22Rv1 (cell line): ENCODE measurements around the gene IFT80.

ENCODE experiments used
- ZFX ChIP-seq: fragments of 450-650 bp; IDR thresholded peaks from 2 replicates; pipeline ENCODE4 v1.6.1; 2017; ENCODE audit warnings: antibody characterized with exemption, borderline replicate concordance
- TF ChIP-seq, protein P1 (sequence below): fragments of 450-650 bp; IDR thresholded peaks from 2 replicates; pipeline ENCODE4 v1.5.1; 2017; ENCODE audit warnings: mild to moderate bottlenecking

DNA sequence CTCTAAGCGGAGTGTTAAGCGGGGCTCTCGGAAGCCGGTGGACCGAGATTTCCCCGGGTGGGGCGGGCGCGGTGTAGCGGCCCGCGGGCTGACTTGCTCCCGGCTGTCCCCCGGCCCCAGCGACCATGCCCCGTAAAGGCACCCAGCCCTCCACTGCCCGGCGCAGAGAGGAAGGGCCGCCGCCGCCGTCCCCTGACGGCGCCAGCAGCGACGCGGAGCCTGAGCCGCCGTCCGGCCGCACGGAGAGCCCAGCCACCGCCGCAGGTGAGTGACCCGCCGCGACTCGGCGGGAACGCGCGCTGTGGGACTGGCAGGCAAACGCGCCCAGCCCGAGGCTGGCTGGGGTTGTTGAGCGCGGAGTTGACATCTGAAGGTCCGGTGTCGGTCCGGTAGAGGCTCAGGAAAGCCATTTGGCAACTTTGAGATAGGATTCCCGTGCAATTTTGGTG lies 1.7 kb upstream of the IFT80 start:
- TF ChIP-seq, protein P1, sequence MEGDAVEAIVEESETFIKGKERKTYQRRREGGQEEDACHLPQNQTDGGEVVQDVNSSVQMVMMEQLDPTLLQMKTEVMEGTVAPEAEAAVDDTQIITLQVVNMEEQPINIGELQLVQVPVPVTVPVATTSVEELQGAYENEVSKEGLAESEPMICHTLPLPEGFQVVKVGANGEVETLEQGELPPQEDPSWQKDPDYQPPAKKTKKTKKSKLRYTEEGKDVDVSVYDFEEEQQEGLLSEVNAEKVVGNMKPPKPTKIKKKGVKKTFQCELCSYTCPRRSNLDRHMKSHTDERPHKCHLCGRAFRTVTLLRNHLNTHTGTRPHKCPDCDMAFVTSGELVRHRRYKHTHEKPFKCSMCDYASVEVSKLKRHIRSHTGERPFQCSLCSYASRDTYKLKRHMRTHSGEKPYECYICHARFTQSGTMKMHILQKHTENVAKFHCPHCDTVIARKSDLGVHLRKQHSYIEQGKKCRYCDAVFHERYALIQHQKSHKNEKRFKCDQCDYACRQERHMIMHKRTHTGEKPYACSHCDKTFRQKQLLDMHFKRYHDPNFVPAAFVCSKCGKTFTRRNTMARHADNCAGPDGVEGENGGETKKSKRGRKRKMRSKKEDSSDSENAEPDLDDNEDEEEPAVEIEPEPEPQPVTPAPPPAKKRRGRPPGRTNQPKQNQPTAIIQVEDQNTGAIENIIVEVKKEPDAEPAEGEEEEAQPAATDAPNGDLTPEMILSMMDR = no peak
- TF ChIP-seq ZFX = no peak
